Loucy (cell line): ENCODE data around the gene BAX.

ENCODE experiments used
- H2AFZ ChIP-seq: fragments of 200-600 bp; sonication (generic); 2 replicates; pipeline ENCODE4 v1.6.0; 2016; ENCODE audit warnings: antibody characterized with exemption, mild to moderate bottlenecking, low read length, moderate library complexity
- H3F3A ChIP-seq: fragments of 200-600 bp; 2 replicates; pipeline ENCODE4 v1.6.0; 2016; ENCODE audit warnings: antibody characterized with exemption, low read depth, mild to moderate bottlenecking
- H3K27me3 ChIP-seq: fragments of 200-600 bp; sonication (generic); 2 replicates; pipeline ENCODE4 v1.6.1; 2014; ENCODE audit warnings: low read length, mild to moderate bottlenecking; ENCODE audit not compliant: insufficient read depth, poor library complexity, severe bottlenecking
- H3K36me3 ChIP-seq: fragments of 200-600 bp; sonication (generic); 2 replicates; pipeline ENCODE4 v1.6.1; 2016; ENCODE audit warnings: low read length; ENCODE audit not compliant: insufficient read depth
- H3K4me1 ChIP-seq: fragments of 200-600 bp; sonication (generic); 2 replicates; pipeline ENCODE4 v1.5.1; 2014; ENCODE audit warnings: low read length, mild to moderate bottlenecking; ENCODE audit not compliant: insufficient read depth, poor library complexity, severe bottlenecking
- H3K4me2 ChIP-seq: fragments of 200-600 bp; sonication (generic); 2 replicates; pipeline ENCODE4 v1.6.0; 2014; ENCODE audit warnings: antibody characterized with exemption, low read length, low read depth, mild to moderate bottlenecking; ENCODE audit not compliant: poor library complexity, severe bottlenecking
- H3K4me3 ChIP-seq: fragments of 200-600 bp; sonication (generic); 2 replicates; pipeline ENCODE4 v1.5.1; 2014; ENCODE audit warnings: low read length, mild to moderate bottlenecking, mixed read lengths; ENCODE audit not compliant: poor library complexity, severe bottlenecking
- H3K79me2 ChIP-seq: fragments of 200-600 bp; sonication (generic); 2 replicates; pipeline ENCODE4 v1.6.1; 2014; ENCODE audit warnings: low read length; ENCODE audit not compliant: insufficient read depth
- H3K9ac ChIP-seq: fragments of 200-600 bp; sonication (generic); 2 replicates; pipeline ENCODE4 v1.6.0; 2014; ENCODE audit warnings: mild to moderate bottlenecking, low read depth, low read length, moderate library complexity; ENCODE audit not compliant: poor library complexity, severe bottlenecking
- H3K9me2 ChIP-seq: fragments of 200-600 bp; sonication (generic); replicated peaks from 2 replicates; pipeline ENCODE4 v1.6.1; 2016; ENCODE audit warnings: low read depth, low read length, mixed read lengths
- H3K9me3 ChIP-seq: fragments of 200-600 bp; sonication (generic); 2 replicates; pipeline ENCODE4 v1.6.1; 2014; ENCODE audit warnings: mild to moderate bottlenecking, antibody characterized with exemption, low read length, low read depth; ENCODE audit not compliant: insufficient read depth
- H4K20me1 ChIP-seq: fragments of 200-600 bp; sonication (generic); 2 replicates; pipeline ENCODE4 v1.6.0; 2014; ENCODE audit warnings: antibody characterized with exemption, low read length, mild to moderate bottlenecking; ENCODE audit not compliant: insufficient read depth, poor library complexity, severe bottlenecking
- EZH2phosphoT487 ChIP-seq: fragments of 200-600 bp; IDR thresholded peaks from 2 replicates; pipeline ENCODE4 v1.6.1; 2018; ENCODE audit warnings: antibody characterized with exemption, mild to moderate bottlenecking, moderate library complexity, borderline replicate concordance
- TF ChIP-seq, protein P1 (sequence below): fragments of 200-600 bp; sonication (generic); conservative IDR thresholded peaks from 2 replicates; pipeline ENCODE4 v1.5.1; 2014; ENCODE audit warnings: mild to moderate bottlenecking, antibody characterized with exemption, low read length

BAX gene

DNA sequence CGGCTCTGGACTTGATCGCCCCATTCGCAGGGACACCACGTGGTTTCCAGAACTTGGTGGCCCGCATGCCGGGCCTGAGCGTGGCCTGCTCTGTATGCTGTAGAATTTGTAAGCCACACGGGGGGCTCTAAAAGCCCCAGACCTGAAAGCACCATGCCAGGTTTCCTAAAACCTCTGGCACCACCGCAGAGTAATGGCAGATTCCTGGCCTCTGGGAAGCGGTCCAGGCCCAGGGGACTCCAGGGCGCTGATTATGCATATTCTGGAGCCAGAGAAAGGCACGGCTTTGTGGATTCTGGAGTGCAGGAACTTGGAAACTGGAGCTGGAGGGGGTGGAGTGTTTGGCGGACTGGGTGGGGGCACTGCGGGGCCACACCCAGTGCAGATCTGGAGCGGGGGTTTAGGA is 14.1 kb downstream of the BAX start:
- TF ChIP-seq, protein P1, sequence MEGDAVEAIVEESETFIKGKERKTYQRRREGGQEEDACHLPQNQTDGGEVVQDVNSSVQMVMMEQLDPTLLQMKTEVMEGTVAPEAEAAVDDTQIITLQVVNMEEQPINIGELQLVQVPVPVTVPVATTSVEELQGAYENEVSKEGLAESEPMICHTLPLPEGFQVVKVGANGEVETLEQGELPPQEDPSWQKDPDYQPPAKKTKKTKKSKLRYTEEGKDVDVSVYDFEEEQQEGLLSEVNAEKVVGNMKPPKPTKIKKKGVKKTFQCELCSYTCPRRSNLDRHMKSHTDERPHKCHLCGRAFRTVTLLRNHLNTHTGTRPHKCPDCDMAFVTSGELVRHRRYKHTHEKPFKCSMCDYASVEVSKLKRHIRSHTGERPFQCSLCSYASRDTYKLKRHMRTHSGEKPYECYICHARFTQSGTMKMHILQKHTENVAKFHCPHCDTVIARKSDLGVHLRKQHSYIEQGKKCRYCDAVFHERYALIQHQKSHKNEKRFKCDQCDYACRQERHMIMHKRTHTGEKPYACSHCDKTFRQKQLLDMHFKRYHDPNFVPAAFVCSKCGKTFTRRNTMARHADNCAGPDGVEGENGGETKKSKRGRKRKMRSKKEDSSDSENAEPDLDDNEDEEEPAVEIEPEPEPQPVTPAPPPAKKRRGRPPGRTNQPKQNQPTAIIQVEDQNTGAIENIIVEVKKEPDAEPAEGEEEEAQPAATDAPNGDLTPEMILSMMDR = no peak
- no peak for TF ChIP-seq EZH2phosphoT487
- no peaks in the 10 kb centered on the region for H3K9me2 ChIP-seq
- H3K36me3 ChIP-seq = peaks cover 8% of the 10 kb centered on the region; the same call in 1 of the 2 replicates
- H3K79me2 ChIP-seq = peaks cover 26% of the 10 kb centered on the region
- peaks cover 17% of the 10 kb centered on the region for H3K4me1 ChIP-seq
- no peak overlapping the region for H3K4me2 ChIP-seq
- no peaks in the 10 kb centered on the region for H3K27me3 ChIP-seq
- no peak overlapping the region for H2AFZ ChIP-seq
- H3K9me3 ChIP-seq = no peaks in the 10 kb centered on the region
- peaks cover 13% of the 10 kb centered on the region for H4K20me1 ChIP-seq
- no peaks in the 10 kb centered on the region for H3F3A ChIP-seq
- H3K4me3 ChIP-seq = no peak overlapping the region
- no peak overlapping the region for H3K9ac ChIP-seq

DNA sequence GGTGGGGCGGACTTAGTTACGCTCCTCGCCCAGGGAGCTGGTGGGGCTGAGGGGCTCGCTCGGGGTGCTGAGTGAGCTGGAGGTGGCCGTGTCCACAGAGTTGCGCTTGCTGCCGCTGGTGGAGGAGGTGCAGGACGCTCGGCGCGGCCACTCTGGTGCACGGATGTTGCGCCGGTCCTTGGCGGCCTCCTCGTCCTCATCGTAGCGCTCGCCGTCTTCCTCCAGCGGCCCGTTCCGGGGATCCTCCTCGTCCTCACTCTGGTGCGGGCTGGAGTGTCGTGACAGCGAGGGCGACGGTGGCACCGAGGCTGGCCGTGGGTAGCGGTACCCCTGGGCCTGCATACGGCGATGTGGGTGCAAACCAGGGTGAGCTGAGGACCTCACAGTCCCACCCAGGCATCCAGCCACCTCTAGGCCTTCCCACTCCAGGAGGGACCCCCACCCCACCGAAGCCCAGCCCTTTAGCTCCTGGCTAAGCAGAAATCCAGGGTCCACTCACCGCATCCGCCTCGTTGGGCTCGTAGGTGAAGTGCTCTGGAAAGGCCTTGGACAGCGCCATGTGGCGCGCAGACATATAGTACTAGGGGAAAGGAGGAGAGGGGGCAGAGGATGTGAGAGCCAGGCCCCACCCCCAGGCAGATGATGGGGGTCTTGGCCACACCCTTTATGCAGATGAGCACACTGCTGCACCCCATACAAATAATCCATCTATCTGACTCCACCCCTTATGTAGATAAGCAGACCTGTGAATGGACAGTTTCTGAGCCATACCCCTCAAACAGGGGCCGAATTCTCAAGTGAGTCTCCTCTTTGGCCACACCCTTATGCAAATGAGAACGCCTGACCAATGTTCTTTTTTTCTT is 14.8 kb downstream of the BAX start:
- H3K9me3 ChIP-seq = no peaks in the 10 kb centered on the region
- no peak for TF ChIP-seq EZH2phosphoT487
- TF ChIP-seq, protein P1 = no peak
- H3K79me2 ChIP-seq = peaks cover 19% of the 10 kb centered on the region
- H4K20me1 ChIP-seq = peaks cover 13% of the 10 kb centered on the region
- H3K36me3 ChIP-seq = peaks cover 13% of the 10 kb centered on the region; the same call in 1 of the 2 replicates
- H2AFZ ChIP-seq = no peak overlapping the region
- H3K4me2 ChIP-seq = no peak overlapping the region
- H3F3A ChIP-seq = no peaks in the 10 kb centered on the region
- H3K27me3 ChIP-seq = no peaks in the 10 kb centered on the region
- H3K4me3 ChIP-seq = no peak overlapping the region
- peaks cover 10% of the 10 kb centered on the region for H3K4me1 ChIP-seq
- H3K9ac ChIP-seq = no peak overlapping the region
- no peaks in the 10 kb centered on the region for H3K9me2 ChIP-seq

DNA sequence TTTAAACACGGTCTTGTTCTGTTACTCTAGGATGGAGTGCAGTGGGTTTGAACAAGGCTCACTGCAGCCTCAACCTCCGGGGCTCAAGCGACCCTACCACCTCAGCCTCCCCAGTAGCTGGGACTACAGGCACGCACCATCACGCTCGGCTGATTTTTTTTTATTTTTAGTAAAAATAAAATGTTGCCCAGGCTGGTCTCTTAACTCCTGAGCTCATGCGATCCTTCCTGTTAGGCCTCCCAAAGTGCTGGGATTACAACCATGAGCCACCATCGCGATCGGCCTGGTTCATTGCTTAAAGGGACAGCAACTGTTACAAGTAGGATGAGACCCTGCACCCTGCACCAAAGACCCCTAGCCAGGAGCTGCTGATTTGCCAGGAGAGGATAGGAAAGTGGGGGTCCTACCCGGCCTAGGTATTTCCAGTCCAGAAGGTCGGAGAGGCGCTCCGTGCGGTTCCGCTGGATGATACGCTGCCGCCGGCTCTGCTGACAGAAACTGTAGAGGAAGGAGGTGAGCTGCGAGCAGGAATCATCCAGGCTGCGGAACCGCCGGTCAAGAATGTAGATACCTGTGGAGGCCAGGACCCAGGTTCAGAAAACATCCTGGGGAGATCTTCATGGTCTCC is 15.6 kb downstream of the BAX start:
- H3K4me2 ChIP-seq = no peak overlapping the region
- no peaks in the 10 kb centered on the region for H3F3A ChIP-seq
- peaks cover 13% of the 10 kb centered on the region; the same call in 1 of the 2 replicates for H3K36me3 ChIP-seq

More for the DNA sequence above, 15.6 kb downstream of the BAX start:
- Histone ChIP-seq H3K9me3 (no peaks in the 10 kb centered on the region), H2AFZ (no peak overlapping the region), H3K4me3 (no peak overlapping the region), H3K4me1 (peaks cover 8% of the 10 kb centered on the region), H3K9ac (no peak overlapping the region), H3K79me2 (peaks cover 17% of the 10 kb centered on the region), H3K27me3 (no peaks in the 10 kb centered on the region), H4K20me1 (peaks cover 13% of the 10 kb centered on the region), H3K9me2 (no peaks in the 10 kb centered on the region)
- TF ChIP-seq, protein P1 = no peak
- TF ChIP-seq EZH2phosphoT487 = no peak
